ENCODE measurements around the gene TRMU. TPM values are rescaled to one million over a fixed set of nuclear protein-coding genes. Genes with fewer than 3 reads are reported as not detected.

Gene TRMU
- 36.7 and 38.2 TPM in 2 replicates for total RNA-seq
- long read RNA-seq, transcript TRMU-201 (11 exons, 1,940 nt) = major isoform, 29 of 89 reads
- long read RNA-seq, transcript TRMU-203 (10 exons, 1,830 nt) = minor isoform, 6 of 89 reads
- long read RNA-seq, transcript TRMU-204 (10 exons, 1,793 nt) = minor isoform, 6 of 89 reads
- long read RNA-seq, transcript TRMU-217 (2 exons, 591 nt) = minor isoform, 7 of 89 reads
- long read RNA-seq, partial matches to known transcripts = 2 of 89 reads
- long read RNA-seq, other reads (novel, unspliced or antisense) = 30 of 89 reads

GRCh38 chr22:46335201-46336118, at the start of gene TRMU:
Gene TRMU, plus strand, starts transcription at chr22:46335714. Its CDS starts 51 bp downstream, at chr22:46335765.
- H3K4me1 Mint-ChIP-seq (ENCODE audit: unreplicated experiment) = peaks cover 14% of the 10 kb centered on the region
- H3K27me3 Mint-ChIP-seq (ENCODE audit: unreplicated experiment) = no peaks in the 10 kb centered on the region
- H3K4me3 Mint-ChIP-seq (ENCODE audit: unreplicated experiment) = peak within 1 kb of the TSS; percentile 88
- no peaks in the 10 kb centered on the region for H3K9me3 Mint-ChIP-seq (ENCODE audit: unreplicated experiment)
- no peak for TF ChIP-seq CTCF (IDR thresholded peaks at IDR 0.05)
- peak; percentile 94 for DNase-seq (ENCODE audit: extremely low spot score, unreplicated experiment)
- H3K36me3 Mint-ChIP-seq (ENCODE audit: unreplicated experiment) = peaks cover 22% of the 10 kb centered on the region
- peak within 1 kb of the TSS; percentile 98 for H3K27ac Mint-ChIP-seq (ENCODE audit: unreplicated experiment)

- no peak overlapping the region for H3K27ac Mint-ChIP-seq (ENCODE audit: unreplicated experiment)
- no peak for DNase-seq (ENCODE audit: extremely low spot score, unreplicated experiment)
- no peak overlapping the region for H3K4me3 Mint-ChIP-seq (ENCODE audit: unreplicated experiment)
- no peaks in the 10 kb centered on the region for H3K27me3 Mint-ChIP-seq (ENCODE audit: unreplicated experiment)
- peaks cover 27% of the 10 kb centered on the region for H3K36me3 Mint-ChIP-seq (ENCODE audit: unreplicated experiment)
- no peak for TF ChIP-seq CTCF (IDR thresholded peaks at IDR 0.05)
- no peaks in the 10 kb centered on the region for H3K9me3 Mint-ChIP-seq (ENCODE audit: unreplicated experiment)
- no peaks in the 10 kb centered on the region for H3K4me1 Mint-ChIP-seq (ENCODE audit: unreplicated experiment)
Measured at GRCh38 chr22:46286006-46286405, 49.5 kb upstream of the TRMU start.

- Mint-ChIP-seq H3K27me3 (ENCODE audit: unreplicated experiment) (no peaks in the 10 kb centered on the region), H3K4me3 (ENCODE audit: unreplicated experiment) (no peak overlapping the region), H3K4me1 (ENCODE audit: unreplicated experiment) (no peaks in the 10 kb centered on the region), H3K36me3 (ENCODE audit: unreplicated experiment) (peaks cover 26% of the 10 kb centered on the region), H3K27ac (ENCODE audit: unreplicated experiment) (no peak overlapping the region), H3K9me3 (ENCODE audit: unreplicated experiment) (peaks cover 2% of the 10 kb centered on the region)
- DNase-seq (ENCODE audit: extremely low spot score, unreplicated experiment) = no peak
- TF ChIP-seq CTCF (IDR thresholded peaks at IDR 0.05) = no peak
Measured at GRCh38 chr22:46286941-46287872, 48.3 kb upstream of the TRMU start.

- no peak for DNase-seq (ENCODE audit: extremely low spot score, unreplicated experiment)
- Mint-ChIP-seq H3K36me3 (ENCODE audit: unreplicated experiment) (peaks cover 34% of the 10 kb centered on the region), H3K27me3 (ENCODE audit: unreplicated experiment) (no peaks in the 10 kb centered on the region)
Measured at GRCh38 chr22:46287873-46288751, 47.4 kb upstream of the TRMU start.

More at GRCh38 chr22:46287873-46288751, 47.4 kb upstream of the TRMU start:
- no peak overlapping the region for H3K4me3 Mint-ChIP-seq (ENCODE audit: unreplicated experiment)
- H3K4me1 Mint-ChIP-seq (ENCODE audit: unreplicated experiment) = peaks cover 2% of the 10 kb centered on the region
- H3K27ac Mint-ChIP-seq (ENCODE audit: unreplicated experiment) = no peak overlapping the region
- TF ChIP-seq CTCF (IDR thresholded peaks at IDR 0.05) = no peak
- peaks cover 2% of the 10 kb centered on the region for H3K9me3 Mint-ChIP-seq (ENCODE audit: unreplicated experiment)

Measured in osteocyte (in vitro differentiated cells).